ENCODE results near the gene CCDC149. TPM values are rescaled to one million over a fixed set of nuclear protein-coding genes. Genes with fewer than 3 reads are reported as not detected.

CCDC149 gene
- total RNA-seq, 1 experiment from 2014 or later: 5.3 TPM

DNA sequence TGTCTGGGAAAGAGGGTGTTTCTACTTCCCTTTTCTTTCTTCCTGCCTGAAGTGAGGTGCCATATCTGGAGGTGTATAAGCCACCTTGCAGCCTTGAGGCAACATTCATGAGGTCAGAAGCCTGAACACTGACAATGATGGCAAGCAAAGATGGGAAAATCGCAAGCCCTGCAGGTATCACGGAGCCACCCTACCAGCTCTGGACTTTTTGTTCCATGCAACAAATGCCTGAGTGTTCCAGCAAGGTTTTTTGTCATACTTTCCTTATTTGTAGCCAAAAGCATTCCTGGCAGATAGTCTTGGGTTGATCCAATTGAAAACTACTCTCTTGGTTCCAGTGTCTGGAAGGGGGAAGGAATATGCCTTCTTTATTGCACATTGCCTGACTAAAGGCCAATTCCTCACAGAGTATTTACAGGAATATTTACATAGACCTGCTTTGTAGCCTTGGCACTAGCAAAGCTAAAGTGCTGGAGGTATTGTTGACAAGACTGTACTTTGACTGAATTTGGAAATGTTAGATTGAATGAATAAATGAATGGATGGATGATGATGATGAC is 131.8 kb downstream of the CCDC149 start:
- POLR2A ChIA-PET: no interaction called here
- BruUV-seq (replicated peaks): no TSS peak
- H3K27ac ChIP-seq (ENCODE audit: low read depth, low read length): no peak overlapping the region
- no peak for ATAC-seq
- intact Hi-C loops (cut with micrococcal nuclease): no loop called here
- H3K4me2 ChIP-seq (ENCODE audit: low read length): no peak overlapping the region
- H3K79me2 ChIP-seq (ENCODE audit: insufficient read depth, low read length): no peaks in the 10 kb centered on the region
- CTCF ChIA-PET: no interaction called here
- peaks cover 23% of the 10 kb centered on the region; the same call in 1 of the 2 replicates for H3K27me3 ChIP-seq (ENCODE audit: insufficient read depth, low read length)
- TF ChIP-seq YY1 (IDR thresholded peaks at IDR 0.05; ENCODE audit: extremely low read depth, insufficient replicate concordance, low read depth, low read length): no peak
- H3K4me1 ChIP-seq (ENCODE audit: control insufficient read depth in 1 of 2, insufficient read depth in 2 of 2, low read length in 2 of 2): no peaks in the 10 kb centered on the region
- no peaks in the 10 kb centered on the region for H3K9me3 ChIP-seq (ENCODE audit: control insufficient read depth in 1 of 2, insufficient read depth in 1 of 2, low read depth in 1 of 2, low read length in 2 of 2)
- no peak overlapping the region for H3K4me3 ChIP-seq (replicated peaks in 1 of 2; ENCODE audit: low read depth in 1 of 2, low read length in 2 of 2)
- H4K20me1 ChIP-seq (ENCODE audit: insufficient read depth): no peaks in the 10 kb centered on the region
- RAD21 ChIA-PET (ENCODE audit: low non-redundant PET in 1 of 2, low total read pairs in 2 of 2, uncharacterized antibody in 2 of 2, unreplicated experiment in 2 of 2): no interaction called here
- H3K36me3 ChIP-seq (ENCODE audit: control insufficient read depth in 1 of 2, insufficient read depth in 2 of 2, low read length in 2 of 2): no peaks in the 10 kb centered on the region
- DNase-seq (ENCODE audit: low read depth, low spot score): no peak
- no peak overlapping the region for H3K9ac ChIP-seq (ENCODE audit: low read length)
- H2AFZ ChIP-seq (ENCODE audit: low read depth, low read length, poor library complexity, severe bottlenecking): no peak overlapping the region
- H3K9me2 ChIP-seq (ENCODE audit: insufficient read depth): no peaks in the 10 kb centered on the region

DNA sequence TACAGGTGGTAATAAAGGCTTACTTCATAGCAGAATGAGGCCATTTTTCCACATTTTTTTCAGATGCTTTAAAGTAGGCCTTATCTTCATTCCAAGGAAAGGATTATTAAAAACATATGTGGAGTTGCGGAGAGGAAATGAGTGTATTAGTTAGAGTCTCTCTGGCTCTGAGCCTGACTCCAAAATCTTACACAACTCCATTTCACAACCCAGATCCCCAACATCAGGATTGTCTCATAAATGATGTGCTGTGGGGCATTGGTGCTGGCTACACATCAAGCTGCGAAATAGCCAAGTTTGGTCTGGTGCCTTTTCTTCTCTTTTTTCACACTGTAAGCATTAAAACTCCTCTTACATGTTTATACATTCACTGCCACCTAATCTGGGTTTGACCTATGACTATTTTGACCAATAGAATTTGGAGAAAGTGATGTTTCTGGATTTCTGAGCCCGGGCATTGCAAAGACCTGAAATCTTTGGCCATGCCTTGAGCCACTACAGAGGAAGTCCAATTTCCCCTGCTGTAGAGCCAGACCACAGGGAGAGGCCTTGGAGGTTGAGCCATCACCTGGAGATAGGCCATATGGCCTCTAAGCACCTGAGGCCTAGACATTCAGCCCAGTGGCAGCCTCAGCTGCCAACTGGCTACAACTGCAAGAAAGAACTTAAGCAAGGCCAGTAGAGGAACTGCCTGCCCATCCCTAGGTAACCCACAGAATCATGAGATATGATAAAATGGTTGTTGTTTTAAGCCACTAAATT is 134.2 kb downstream of the CCDC149 start:
- Histone ChIP-seq H3K36me3 (ENCODE audit: control insufficient read depth in 1 of 2, insufficient read depth in 2 of 2, low read length in 2 of 2) (no peaks in the 10 kb centered on the region), H2AFZ (ENCODE audit: low read depth, low read length, poor library complexity, severe bottlenecking) (no peak overlapping the region), H3K9me2 (ENCODE audit: insufficient read depth) (no peaks in the 10 kb centered on the region), H3K27ac (ENCODE audit: low read depth, low read length) (no peak overlapping the region), H3K9me3 (ENCODE audit: control insufficient read depth in 1 of 2, insufficient read depth in 1 of 2, low read depth in 1 of 2, low read length in 2 of 2) (no peaks in the 10 kb centered on the region), H3K9ac (ENCODE audit: low read length) (no peak overlapping the region), H3K4me3 (replicated peaks in 1 of 2; ENCODE audit: low read depth in 1 of 2, low read length in 2 of 2) (no peak overlapping the region), H3K4me1 (ENCODE audit: control insufficient read depth in 1 of 2, insufficient read depth in 2 of 2, low read length in 2 of 2) (no peaks in the 10 kb centered on the region), H3K27me3 (ENCODE audit: insufficient read depth, low read length) (peaks cover 23% of the 10 kb centered on the region; the same call in 1 of the 2 replicates), H3K4me2 (ENCODE audit: low read length) (no peak overlapping the region), H4K20me1 (ENCODE audit: insufficient read depth) (no peaks in the 10 kb centered on the region), H3K79me2 (ENCODE audit: insufficient read depth, low read length) (no peaks in the 10 kb centered on the region)
- TF ChIP-seq CBX3 (IDR thresholded peaks at IDR 0.05; ENCODE audit: low read depth) (no peak), POLR2AphosphoS5 (IDR thresholded peaks at IDR 0.05; ENCODE audit: low read depth, low read length) (no peak), SP1 (IDR thresholded peaks at IDR 0.05; ENCODE audit: low read depth) (no peak), YY1 (IDR thresholded peaks at IDR 0.05; ENCODE audit: extremely low read depth, insufficient replicate concordance, low read depth, low read length) (no peak), ZNF274 (IDR thresholded peaks at IDR 0.05; ENCODE audit: low read depth, low read length) (no peak), JUND (IDR thresholded peaks at IDR 0.05) (no peak), SRF (IDR thresholded peaks at IDR 0.05; ENCODE audit: low read depth) (no peak), TCF7L2 (IDR thresholded peaks at IDR 0.05; ENCODE audit: borderline replicate concordance, extremely low read depth, insufficient read depth, insufficient read length) (no peak), CEBPB (IDR thresholded peaks at IDR 0.05; ENCODE audit: low read depth) (no peak)
- TF ChIP-seq, protein P1, sequence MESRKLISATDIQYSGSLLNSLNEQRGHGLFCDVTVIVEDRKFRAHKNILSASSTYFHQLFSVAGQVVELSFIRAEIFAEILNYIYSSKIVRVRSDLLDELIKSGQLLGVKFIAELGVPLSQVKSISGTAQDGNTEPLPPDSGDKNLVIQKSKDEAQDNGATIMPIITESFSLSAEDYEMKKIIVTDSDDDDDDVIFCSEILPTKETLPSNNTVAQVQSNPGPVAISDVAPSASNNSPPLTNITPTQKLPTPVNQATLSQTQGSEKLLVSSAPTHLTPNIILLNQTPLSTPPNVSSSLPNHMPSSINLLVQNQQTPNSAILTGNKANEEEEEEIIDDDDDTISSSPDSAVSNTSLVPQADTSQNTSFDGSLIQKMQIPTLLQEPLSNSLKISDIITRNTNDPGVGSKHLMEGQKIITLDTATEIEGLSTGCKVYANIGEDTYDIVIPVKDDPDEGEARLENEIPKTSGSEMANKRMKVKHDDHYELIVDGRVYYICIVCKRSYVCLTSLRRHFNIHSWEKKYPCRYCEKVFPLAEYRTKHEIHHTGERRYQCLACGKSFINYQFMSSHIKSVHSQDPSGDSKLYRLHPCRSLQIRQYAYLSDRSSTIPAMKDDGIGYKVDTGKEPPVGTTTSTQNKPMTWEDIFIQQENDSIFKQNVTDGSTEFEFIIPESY (IDR thresholded peaks at IDR 0.05; ENCODE audit: extremely low read depth, insufficient replicate concordance, low read length): no peak
- CTCF ChIA-PET: no interaction called here
- DNase-seq (ENCODE audit: low read depth, low spot score) (no peak), ATAC-seq (no peak)
- BruUV-seq (replicated peaks): no TSS peak
- RAD21 ChIA-PET (ENCODE audit: low non-redundant PET in 1 of 2, low total read pairs in 2 of 2, uncharacterized antibody in 2 of 2, unreplicated experiment in 2 of 2): no interaction called here
- POLR2A ChIA-PET: no interaction called here
- intact Hi-C loops (cut with micrococcal nuclease): no loop called here
